Esophagus muscularis mucosa (tissue), 3 donors: Measurements from ENCODE around the gene KYAT1.

ENCODE experiments used
- POLR2A ChIP-seq: fragments of 450-650 bp; IDR thresholded peaks from one replicate; pipeline ENCODE4 v1.6.1; 2017; ENCODE audit warnings: antibody characterized with exemption, moderate library complexity, mild to moderate bottlenecking, low read depth
- TF ChIP-seq, protein P1 (sequence below), 3 experiments: fragments of 200-600 bp in 2 of 3; fragments of 450-650 bp in 1 of 3; sonication (generic) in 2 of 3; IDR thresholded peaks; one replicate each; pipeline ENCODE4 v1.5.1; 2017 to 2019; ENCODE audit warnings: antibody characterized with exemption in 3 of 3, mild to moderate bottlenecking in 2 of 3, moderate library complexity in 1 of 3

DNA sequence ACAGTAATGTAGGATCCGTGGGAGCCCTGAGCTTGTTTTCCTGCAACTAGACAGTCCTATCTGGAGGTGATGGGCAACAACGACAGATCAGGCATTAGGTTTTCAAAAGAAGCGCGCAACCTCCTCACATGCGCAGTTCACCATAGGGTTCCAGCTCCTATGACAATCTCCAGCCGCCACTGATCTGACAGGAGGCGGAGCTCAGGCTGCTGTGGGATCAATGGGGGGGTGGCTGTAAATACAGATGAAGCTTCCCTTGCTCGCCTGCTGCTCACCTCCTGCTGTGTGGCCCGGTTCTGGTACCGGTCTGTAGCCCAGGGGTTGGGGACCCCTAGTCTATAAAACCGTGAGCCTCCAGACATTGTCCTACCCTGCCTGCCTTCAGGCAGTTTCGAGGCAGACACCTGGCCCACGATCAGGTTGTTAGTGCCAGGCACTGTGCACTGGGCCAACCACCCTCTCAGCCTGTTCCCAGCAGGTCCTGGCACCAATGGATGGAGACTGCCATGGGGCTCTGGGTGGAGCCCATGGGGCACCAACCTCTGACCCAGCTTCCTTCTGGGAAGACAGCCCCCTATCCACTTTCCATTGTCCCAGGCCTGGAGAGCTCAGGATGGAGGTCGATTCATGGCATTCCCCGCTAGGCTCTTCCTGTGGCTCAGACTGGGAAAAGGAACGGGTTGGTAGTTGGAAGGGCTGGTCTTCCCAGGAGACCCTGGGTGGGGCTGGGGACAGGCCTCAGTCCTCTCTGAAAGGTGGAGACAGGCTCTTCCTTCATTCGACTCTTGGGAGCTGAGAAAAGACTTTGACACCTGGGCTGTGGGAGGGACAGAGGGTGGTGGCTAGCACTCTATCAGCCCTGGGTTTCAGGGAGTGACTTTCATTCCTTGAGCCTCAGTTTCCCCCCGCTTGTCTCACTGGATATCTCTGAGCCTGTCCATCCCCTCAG is 61.8 kb downstream of the KYAT1 start:
- TF ChIP-seq, protein P1, sequence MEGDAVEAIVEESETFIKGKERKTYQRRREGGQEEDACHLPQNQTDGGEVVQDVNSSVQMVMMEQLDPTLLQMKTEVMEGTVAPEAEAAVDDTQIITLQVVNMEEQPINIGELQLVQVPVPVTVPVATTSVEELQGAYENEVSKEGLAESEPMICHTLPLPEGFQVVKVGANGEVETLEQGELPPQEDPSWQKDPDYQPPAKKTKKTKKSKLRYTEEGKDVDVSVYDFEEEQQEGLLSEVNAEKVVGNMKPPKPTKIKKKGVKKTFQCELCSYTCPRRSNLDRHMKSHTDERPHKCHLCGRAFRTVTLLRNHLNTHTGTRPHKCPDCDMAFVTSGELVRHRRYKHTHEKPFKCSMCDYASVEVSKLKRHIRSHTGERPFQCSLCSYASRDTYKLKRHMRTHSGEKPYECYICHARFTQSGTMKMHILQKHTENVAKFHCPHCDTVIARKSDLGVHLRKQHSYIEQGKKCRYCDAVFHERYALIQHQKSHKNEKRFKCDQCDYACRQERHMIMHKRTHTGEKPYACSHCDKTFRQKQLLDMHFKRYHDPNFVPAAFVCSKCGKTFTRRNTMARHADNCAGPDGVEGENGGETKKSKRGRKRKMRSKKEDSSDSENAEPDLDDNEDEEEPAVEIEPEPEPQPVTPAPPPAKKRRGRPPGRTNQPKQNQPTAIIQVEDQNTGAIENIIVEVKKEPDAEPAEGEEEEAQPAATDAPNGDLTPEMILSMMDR (IDR thresholded peaks at IDR 0.05) = no peak
- no peak for TF ChIP-seq POLR2A
